ES-I3 (cell line): ENCODE results near the gene WASF3.
"Not testable (repeated sequence)": the region's sequence is repeated elsewhere in the genome, so short reads cannot be mapped to it uniquely, and the experiment has no call there.

Experiments
- H3K36me3 ChIP-seq: 2 replicates; pipeline ENCODE4 v1.6.1; 2013; ENCODE audit warnings: mild to moderate bottlenecking, low read length, control low read depth, moderate library complexity; ENCODE audit not compliant: insufficient read depth
- H3K4me1 ChIP-seq: 2 replicates; pipeline ENCODE4 v1.6.1; 2013; ENCODE audit warnings: mild to moderate bottlenecking, control low read depth, low read length; ENCODE audit not compliant: insufficient read depth
- H3K9ac ChIP-seq: 2 replicates; pipeline ENCODE4 v1.6.1; 2013; ENCODE audit warnings: low read depth, mild to moderate bottlenecking, low read length, moderate library complexity
- H3K9me3 ChIP-seq: 2 replicates; pipeline ENCODE4 v1.6.1; 2013; ENCODE audit warnings: mild to moderate bottlenecking, low read length, moderate library complexity; ENCODE audit not compliant: control insufficient read depth, insufficient read depth

Gene WASF3

GRCh38 chr13:26614721-26615120 lies 57.2 kb downstream of the WASF3 start:
- no peaks in the 10 kb centered on the region for H3K9me3 ChIP-seq
- H3K4me1 ChIP-seq: no peaks in the 10 kb centered on the region
- no peak overlapping the region for H3K9ac ChIP-seq
- no peaks in the 10 kb centered on the region for H3K36me3 ChIP-seq

- no peak overlapping the region for H3K9ac ChIP-seq
- no peaks in the 10 kb centered on the region for H3K4me1 ChIP-seq
- H3K36me3 ChIP-seq: peaks cover 2% of the 10 kb centered on the region; the same call in 1 of the 2 replicates
- H3K9me3 ChIP-seq: no peaks in the 10 kb centered on the region
Measured at GRCh38 chr13:26616126-26616525, 58.6 kb downstream of the WASF3 start.

GRCh38 chr13:26618726-26619125 lies 61.2 kb downstream of the WASF3 start:
- Histone ChIP-seq H3K9me3 (no peaks in the 10 kb centered on the region; the same call in 1 of the 2 replicates), H3K9ac (no peak overlapping the region), H3K4me1 (no peaks in the 10 kb centered on the region), H3K36me3 (peaks cover 7% of the 10 kb centered on the region)

DNA sequence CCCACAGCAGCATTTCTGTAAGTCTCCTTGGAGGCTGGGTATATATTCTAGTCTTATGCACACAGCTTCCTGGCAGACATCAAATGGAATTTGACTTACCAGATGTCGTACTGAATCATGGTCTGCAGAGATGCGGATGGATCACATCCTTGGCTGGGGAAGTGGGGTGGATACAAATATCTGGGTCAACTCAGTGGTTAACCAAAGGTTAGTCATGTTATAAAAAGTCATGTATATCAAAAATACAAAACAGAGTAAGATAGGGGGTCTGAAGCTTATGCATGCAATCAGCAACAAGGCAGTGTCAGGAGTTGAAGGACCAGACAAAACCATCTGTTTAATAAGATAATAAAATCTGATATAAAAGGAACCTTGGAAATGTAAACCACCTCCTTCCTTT lies 61.9 kb downstream of the WASF3 start:
- H3K9ac ChIP-seq: no peak overlapping the region
- H3K9me3 ChIP-seq: no peaks in the 10 kb centered on the region; the same call in 1 of the 2 replicates
- H3K4me1 ChIP-seq: no peaks in the 10 kb centered on the region
- H3K36me3 ChIP-seq: peaks cover 9% of the 10 kb centered on the region

DNA sequence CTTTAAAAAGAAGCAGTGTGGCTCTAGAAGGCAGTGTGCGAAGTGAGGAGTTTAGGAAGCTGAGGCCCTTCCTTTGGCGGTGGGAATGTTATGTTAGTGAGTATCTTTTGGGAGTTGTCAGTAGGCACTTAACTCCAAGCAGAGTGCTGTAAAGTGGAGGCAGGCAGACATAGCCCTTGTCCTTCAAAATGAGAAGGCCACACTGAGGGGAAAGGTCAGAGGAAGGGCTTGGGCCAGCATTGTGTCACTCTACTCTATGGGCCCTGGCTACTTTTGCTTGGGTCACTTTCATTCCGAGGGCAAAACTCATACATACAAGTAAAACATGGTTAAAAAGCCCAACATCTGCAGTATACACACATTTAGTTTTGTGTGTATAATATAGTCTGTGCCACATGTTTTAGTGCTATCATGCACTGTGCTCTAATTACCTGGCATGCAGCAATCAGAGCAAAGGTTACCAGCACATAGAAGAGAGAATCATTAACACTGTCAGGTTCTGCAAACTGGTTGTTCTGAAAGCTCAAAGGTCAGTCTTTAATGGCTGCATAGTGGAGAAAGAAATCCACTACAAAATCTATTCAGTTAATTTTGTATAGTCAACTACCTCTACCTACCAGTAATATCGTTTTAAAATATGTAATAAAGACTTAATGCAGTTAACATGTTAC lies 64.4 kb downstream of the WASF3 start:
- Histone ChIP-seq H3K9ac (no peak overlapping the region), H3K9me3 (no peaks in the 10 kb centered on the region; the same call in 1 of the 2 replicates), H3K4me1 (no peaks in the 10 kb centered on the region), H3K36me3 (peaks cover 9% of the 10 kb centered on the region)

- Histone ChIP-seq H3K4me1 (no peaks in the 10 kb centered on the region), H3K9ac (no peak overlapping the region), H3K36me3 (peaks cover 9% of the 10 kb centered on the region), H3K9me3 (no peaks in the 10 kb centered on the region; the same call in 1 of the 2 replicates)
Measured at GRCh38 chr13:26623125-26623524, 65.6 kb downstream of the WASF3 start.

GRCh38 chr13:26624572-26624971 lies 67.1 kb downstream of the WASF3 start:
- Histone ChIP-seq H3K9ac (no peak overlapping the region), H3K36me3 (peaks cover 9% of the 10 kb centered on the region), H3K4me1 (no peaks in the 10 kb centered on the region), H3K9me3 (no peaks in the 10 kb centered on the region; the same call in 1 of the 2 replicates)

DNA sequence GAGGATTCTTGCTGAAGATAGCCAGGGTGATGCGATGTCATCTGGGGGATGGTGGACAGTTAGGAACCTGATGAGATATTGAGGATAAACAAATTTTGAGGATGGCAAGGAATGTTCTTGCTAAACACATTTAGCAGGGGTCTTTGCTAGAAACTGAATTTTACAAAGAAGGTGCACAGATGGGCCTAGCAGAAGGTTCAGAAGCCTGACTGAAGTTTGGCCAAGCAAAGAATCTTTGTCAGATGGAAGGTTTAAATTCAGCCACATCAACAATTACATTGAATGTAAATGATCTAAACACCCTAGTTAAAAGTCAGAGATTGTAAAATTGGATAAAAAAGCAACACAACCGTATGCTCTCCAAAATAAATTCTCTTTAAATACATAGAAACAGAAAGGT lies 68.8 kb downstream of the WASF3 start:
- Histone ChIP-seq H3K9ac (no peak overlapping the region), H3K4me1 (no peaks in the 10 kb centered on the region), H3K36me3 (peaks cover 7% of the 10 kb centered on the region; the same call in 1 of the 2 replicates), H3K9me3 (no peaks in the 10 kb centered on the region; the same call in 1 of the 2 replicates)

DNA sequence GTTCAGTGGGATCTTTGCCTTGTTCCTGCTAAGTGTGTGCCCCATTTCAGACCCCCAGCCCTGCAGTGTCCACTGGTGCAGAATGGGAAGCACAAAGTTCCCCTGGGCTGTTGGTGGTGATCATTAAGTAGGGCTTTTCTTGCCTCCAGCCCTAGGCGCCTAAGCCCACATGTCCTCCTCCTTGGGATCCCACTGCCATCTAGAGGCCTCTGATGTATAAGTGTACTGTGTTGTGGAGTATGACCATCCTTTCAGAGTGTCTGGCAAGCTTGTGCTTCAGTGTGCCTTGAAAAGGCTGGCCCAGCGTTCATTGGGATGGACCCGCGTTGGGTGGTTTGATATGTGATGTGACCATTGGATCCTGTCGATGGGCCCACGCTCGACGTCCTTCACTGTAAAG lies 71.2 kb downstream of the WASF3 start:
- Histone ChIP-seq H3K4me1 (no peaks in the 10 kb centered on the region), H3K9me3 (no peaks in the 10 kb centered on the region), H3K9ac (no peak overlapping the region), H3K36me3 (peaks cover 2% of the 10 kb centered on the region; the same call in 1 of the 2 replicates)

- no peaks in the 10 kb centered on the region for H3K9me3 ChIP-seq
- no peaks in the 10 kb centered on the region for H3K4me1 ChIP-seq
- no peak overlapping the region for H3K9ac ChIP-seq
- H3K36me3 ChIP-seq: no peaks in the 10 kb centered on the region; the same call in 1 of the 2 replicates
Measured at GRCh38 chr13:26629260-26629825, 71.9 kb downstream of the WASF3 start.

- not testable (repeated sequence) for H3K9ac ChIP-seq, H3K9me3 ChIP-seq, H3K36me3 ChIP-seq, H3K4me1 ChIP-seq
Measured at GRCh38 chr13:26635634-26636033, 78.2 kb downstream of the WASF3 start.

DNA sequence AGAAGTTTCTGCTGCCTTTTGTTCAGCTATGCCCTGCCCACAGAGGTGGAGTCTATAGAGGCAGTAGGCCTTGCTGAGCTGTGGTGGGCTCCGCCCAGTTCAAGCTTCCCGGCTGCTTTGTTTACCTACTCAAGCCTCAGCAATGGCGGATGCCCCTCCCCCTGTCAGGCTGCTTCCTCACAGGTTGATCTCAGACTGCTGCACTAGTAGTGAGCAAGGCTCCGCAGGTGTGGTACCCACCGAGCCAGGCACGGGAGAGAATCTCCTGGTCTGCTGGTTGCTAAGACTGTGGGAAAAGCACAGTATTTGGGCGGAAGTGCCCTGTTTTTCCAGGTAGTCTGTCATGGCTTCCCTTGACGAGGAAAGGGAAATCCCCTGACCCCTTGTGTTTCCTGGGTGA lies 78.6 kb downstream of the WASF3 start:
- H3K9ac ChIP-seq, H3K36me3 ChIP-seq, H3K9me3 ChIP-seq, H3K4me1 ChIP-seq: not testable (repeated sequence)

DNA sequence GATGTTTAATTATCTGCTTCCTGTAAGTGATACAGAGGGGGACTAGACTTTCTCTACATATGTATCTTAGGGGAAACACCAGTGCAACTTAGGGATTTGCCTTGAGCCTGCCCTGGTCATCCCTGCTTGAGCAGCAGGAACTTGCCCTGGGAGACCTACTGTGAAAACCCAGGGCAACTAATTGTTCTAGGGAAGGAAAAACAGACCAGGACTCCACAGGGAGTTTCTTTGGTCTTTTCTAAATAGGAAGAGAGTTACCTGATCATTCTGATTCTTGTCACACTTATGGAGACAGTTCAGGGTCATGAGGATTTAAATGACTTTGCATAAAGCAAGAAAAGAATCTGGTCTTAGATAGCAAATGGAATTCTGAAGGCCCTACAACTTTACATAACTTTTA lies 89.1 kb downstream of the WASF3 start:
- Histone ChIP-seq H3K9ac (no peak overlapping the region), H3K36me3 (peaks cover 4% of the 10 kb centered on the region; the same call in 1 of the 2 replicates), H3K9me3 (peaks cover 11% of the 10 kb centered on the region; the same call in 1 of the 2 replicates), H3K4me1 (peaks cover 14% of the 10 kb centered on the region; the same call in 1 of the 2 replicates)

GRCh38 chr13:26651234-26651633 lies 93.8 kb downstream of the WASF3 start:
- peaks cover 4% of the 10 kb centered on the region; the same call in 1 of the 2 replicates for H3K36me3 ChIP-seq
- H3K9me3 ChIP-seq: peaks cover 11% of the 10 kb centered on the region; the same call in 1 of the 2 replicates
- peaks cover 9% of the 10 kb centered on the region; the same call in 1 of the 2 replicates for H3K4me1 ChIP-seq
- no peak overlapping the region for H3K9ac ChIP-seq

DNA sequence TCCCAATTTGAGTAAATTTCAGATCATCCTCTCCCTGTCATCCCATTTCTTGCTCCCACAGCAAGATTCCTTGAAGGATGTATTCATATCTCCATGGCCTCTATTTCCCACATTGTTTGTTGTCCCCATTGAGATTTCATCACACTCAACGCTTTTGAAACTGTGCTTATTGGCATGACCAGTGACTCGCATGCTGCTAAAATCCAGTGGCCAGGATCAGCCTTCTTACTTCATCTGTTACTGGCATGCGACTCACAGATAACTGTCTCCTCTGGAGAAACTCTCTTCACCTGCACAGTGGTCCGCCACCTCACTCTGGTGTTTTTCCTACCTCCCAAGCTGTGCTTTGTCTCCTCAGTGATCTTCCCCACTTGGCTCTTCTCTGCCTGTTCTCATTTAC lies 95.8 kb downstream of the WASF3 start:
- no peak overlapping the region for H3K9ac ChIP-seq
- H3K36me3 ChIP-seq: peaks cover 4% of the 10 kb centered on the region; the same call in 1 of the 2 replicates
- H3K4me1 ChIP-seq: no peaks in the 10 kb centered on the region
- peaks cover 11% of the 10 kb centered on the region; the same call in 1 of the 2 replicates for H3K9me3 ChIP-seq
